Measurements from ENCODE around the gene SLC7A8. TPM values are rescaled to one million over a fixed set of nuclear protein-coding genes. Genes with fewer than 3 reads are reported as not detected.
"Not testable (repeated sequence)": the region's sequence is repeated elsewhere in the genome, so short reads cannot be mapped to it uniquely, and the experiment has no call there.

The SLC7A8 gene
- polyA plus RNA-seq, 3 donors = 75.9 to 120 (median 82.9) TPM

DNA sequence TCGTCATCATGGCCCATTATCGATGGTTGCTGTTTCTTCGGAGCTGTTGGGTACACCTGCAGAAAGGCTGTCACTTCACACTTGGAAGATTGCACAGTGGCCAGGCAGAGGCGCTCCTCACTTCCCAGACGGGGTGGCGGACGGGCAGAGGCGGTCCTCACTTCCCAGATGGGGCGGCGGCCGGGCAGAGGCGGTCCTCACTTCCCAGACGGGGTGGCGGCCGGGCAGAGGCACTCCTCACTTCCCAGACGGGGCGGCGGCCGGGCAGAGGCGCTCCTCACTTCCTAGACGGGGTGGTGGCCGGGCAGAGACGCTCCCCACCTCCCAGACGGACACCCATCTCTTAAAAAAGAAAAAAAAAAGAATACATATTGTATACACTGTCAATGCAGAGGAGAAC is 75.3 kb downstream of the SLC7A8 start:
- DNase-seq (ENCODE audit: extremely low read depth in 1 of 11, low read depth in 9 of 11, low spot score in 4 of 11) = not testable (repeated sequence)

DNA sequence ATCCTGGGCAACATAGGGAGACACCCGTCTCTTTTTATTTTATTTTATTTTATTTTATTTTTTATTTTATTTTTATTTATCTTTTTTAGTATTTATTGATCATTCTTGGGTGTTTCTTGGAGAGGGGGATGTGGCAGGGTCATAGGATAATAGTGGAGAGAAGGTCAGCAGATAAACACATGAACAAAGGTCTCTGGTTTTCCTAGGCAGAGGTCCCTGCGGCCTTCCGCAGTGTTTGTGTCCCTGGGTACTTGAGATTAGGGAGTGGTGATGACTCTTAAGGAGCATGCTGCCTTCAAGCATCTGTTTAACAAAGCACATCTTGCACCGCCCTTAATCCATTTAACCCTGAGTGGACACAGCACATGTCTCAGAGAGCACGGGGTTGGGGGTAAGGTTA is 75.8 kb downstream of the SLC7A8 start:
- DNase-seq (ENCODE audit: extremely low read depth in 1 of 11, low read depth in 9 of 11, low spot score in 4 of 11) = not testable (repeated sequence)

DNA sequence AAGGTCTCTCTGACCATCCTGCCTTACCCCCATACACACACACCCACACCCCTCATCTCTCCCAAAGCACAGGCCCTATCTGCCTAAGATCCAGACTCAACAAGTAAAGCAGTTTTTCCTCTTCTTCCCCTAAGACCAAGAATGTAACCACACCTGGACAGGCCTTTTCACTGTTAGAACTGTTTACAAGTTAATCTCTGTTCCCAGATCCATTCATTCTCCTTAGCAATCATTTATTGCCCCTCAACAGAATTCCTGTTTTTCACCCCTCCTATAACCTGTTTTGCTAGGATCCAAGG is 76.8 kb downstream of the SLC7A8 start:
- no peak for DNase-seq (ENCODE audit: extremely low read depth in 1 of 11, low read depth in 9 of 11, low spot score in 4 of 11)

DNA sequence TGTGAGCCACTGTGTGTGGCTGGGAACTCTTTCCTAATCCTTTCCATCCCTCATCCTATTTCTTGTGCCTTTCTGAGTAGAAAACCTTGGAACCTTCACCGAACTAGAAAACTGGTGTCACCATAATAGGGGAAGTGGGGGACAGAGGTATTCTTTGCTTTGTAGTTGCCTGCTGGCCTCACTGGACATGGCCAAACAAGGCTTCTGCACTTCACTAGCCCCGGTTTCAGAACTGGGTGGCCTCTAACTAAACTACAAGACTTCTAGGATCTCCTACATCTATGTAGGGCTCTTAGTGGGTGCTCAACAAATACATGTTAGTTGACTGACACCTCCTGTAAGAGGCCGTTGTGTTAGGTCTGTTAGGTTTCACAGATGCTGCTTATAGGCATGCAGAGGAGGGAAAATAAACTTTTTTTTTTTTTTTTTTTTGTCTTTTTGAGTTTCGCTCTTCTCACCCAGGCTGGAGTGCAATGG is 78.1 kb downstream of the SLC7A8 start:
- no peak for DNase-seq (ENCODE audit: extremely low read depth in 1 of 11, low read depth in 9 of 11, low spot score in 4 of 11)

DNA sequence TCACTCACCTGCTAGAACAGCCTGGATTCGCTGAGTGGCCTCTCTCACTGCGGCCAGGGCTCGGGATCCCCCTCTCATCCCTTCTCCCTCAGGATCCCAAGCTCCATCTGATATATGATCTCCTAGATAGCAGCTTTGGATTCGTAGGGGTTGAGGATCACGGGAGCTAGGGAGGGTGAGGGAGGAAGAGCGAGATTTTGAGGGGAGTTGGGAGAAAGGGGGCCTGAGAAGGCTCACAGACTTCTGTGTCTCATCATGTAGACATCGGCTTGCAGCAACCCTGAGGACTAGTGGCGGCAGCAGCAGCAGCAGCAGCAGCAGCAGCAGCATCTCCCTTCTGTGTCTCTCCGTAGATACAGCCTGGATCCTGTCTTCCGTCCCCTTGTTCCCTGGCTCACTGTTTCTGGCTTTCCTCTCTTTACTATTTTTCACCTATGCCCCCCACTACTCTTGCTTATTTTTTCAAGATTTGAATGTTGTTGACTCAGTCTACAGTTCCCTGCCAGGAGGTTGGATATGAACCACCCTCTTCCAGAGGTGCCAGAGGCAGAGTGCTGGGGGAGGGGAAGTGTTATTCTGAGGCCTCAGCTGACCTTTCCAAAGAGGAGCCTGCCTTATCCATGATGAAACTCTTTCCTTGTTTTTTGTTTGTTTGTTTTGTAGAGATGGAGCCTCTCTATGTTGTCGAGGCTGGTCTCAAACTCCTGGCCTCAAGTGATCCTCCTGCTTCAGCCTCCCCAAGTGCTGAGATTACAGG is 78.7 kb downstream of the SLC7A8 start, which contains the start of gene CIROP:
Gene CIROP, minus strand, starts transcription at position 399 of the 757 bp plus-strand sequence. Its CDS starts 69 bp downstream, at position 330.
- no peak for DNase-seq (ENCODE audit: extremely low read depth in 1 of 11, low read depth in 9 of 11, low spot score in 4 of 11)

DNA sequence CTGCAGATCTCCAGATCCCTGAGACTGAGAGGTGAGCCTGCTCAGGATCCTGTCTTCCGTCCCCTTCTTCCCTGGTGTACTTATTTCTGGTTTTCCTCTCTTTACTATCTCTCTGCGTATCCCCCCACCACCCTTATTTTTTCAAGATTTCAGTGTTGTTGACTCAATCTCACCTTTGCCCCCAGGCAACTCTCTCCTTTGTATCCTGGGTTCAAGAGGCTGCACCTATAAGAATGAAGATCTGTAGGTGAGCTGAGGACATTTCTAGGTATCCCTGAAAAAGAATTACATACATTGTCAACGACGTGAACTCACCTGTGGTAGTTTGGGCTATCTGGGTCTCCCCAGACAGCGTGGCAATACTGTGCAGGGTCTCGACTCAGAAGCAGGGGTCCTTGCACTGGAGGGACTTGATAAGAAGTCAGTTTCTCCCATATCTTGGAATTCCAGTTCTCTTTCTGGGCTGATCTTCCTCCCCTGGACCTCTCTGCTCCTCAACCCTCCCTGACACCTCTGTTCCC is 79.3 kb downstream of the SLC7A8 start:
- DNase-seq (ENCODE audit: extremely low read depth in 1 of 11, low read depth in 9 of 11, low spot score in 4 of 11) = no peak

DNA sequence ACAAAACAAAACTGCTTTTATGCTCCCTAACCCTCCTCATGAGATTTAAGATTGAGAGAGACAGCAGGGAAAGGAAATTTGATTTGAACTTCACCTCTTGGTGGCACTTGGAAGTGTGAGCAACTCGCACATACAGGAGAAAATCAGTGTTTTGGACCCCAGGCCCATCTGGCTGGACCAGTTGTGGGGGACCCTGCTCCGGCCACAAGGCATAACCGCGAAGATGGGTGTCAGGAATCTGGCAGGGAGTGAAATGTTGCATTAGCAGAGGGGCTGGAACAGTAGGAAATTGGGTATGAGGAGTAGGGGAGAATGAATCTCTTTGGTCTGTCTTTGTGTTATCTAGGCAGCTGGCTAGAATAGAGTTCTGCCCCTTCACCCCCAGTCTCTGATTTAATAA is 79.9 kb downstream of the SLC7A8 start:
- no peak for DNase-seq (ENCODE audit: extremely low read depth in 1 of 11, low read depth in 9 of 11, low spot score in 4 of 11)

DNA sequence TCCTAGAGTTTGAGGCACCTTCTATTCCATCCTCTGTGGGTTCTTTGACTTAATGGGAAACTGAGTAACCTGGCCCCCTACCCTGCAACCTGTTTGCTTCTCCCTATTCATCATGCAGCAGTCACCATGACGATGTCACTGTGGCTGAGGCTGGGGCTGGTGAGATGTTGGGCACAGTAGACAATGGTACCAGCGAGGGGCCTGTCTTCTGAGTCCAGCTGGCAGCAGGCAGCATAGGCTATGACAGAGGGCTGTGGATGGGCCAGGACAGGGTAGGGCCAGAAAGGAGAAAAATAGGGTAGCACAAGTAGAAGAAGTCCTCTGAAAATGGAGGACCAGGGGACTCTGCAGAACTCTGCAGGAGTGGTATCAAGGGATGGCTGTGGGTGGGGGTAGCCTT is 80.7 kb downstream of the SLC7A8 start:
- DNase-seq (ENCODE audit: extremely low read depth in 1 of 11, low read depth in 9 of 11, low spot score in 4 of 11) = no peak

DNA sequence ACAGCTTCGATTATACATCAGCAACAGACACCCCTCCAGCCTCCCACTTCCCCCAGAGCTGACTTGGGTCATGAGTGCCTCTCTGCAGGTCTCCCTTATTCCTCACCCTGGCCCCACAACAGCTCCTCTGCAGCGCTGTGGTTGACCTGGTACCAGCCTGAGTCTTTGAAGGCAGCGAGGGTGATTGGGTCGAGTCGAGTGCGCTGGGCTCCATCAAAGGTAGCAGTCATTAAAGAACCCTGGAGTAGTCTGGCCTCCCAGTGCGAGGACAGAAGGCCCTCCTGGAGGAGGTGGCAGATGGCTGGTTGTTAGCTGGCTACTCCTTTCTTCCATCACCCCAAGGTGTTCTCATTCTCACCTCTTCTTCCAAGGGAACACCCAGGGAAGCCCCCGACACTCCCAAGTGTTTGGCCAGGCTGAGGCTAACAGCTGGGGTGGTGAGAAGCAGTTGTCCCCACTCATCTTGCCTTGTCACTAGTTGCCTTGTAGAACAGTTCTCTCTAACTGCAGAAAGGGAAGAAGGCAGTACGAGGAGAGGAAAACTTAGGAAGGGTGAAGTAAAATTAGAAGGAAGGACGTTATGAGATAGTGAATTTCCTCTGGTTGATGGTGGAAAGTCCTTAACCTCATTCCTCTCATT is 81.4 kb downstream of the SLC7A8 start:
- no peak for DNase-seq (ENCODE audit: extremely low read depth in 1 of 11, low read depth in 9 of 11, low spot score in 4 of 11)

DNA sequence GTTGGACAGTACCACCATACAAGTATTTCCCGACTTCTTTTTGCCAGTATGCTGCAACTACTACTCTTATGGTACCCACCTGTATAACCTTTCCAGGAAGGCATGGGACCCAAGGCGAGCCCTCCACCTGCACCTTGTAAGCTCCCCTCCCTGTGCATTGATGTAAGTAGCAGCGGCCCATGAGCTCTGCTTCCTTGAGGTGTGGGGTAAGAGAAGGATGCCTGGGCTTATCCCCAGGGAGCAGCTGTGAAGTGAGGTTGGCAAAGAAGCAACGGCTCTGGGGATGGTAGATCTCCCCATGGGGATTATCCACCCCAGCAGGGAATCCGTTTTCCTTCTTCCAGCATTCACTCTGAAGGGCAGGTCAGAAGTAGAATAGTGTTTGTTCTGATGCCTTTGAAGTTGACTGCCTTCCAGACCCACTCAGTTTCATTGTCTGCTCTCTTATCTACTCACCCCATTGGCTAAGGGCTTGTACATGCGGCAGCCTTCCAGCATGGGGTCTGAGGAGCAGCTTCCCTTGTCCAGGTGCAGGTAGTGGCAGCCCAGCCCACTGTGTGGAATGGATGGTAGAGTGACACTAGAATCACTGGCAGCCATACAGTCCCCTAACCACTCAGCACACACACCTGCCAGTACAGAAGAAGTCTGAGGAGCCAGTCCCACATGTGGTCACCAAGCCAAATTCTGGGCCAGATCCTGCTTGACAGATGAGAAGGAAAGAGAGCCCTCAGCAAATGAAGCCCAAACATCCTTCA is 82.1 kb downstream of the SLC7A8 start:
- DNase-seq (ENCODE audit: extremely low read depth in 1 of 11, low read depth in 9 of 11, low spot score in 4 of 11) = no peak

DNA sequence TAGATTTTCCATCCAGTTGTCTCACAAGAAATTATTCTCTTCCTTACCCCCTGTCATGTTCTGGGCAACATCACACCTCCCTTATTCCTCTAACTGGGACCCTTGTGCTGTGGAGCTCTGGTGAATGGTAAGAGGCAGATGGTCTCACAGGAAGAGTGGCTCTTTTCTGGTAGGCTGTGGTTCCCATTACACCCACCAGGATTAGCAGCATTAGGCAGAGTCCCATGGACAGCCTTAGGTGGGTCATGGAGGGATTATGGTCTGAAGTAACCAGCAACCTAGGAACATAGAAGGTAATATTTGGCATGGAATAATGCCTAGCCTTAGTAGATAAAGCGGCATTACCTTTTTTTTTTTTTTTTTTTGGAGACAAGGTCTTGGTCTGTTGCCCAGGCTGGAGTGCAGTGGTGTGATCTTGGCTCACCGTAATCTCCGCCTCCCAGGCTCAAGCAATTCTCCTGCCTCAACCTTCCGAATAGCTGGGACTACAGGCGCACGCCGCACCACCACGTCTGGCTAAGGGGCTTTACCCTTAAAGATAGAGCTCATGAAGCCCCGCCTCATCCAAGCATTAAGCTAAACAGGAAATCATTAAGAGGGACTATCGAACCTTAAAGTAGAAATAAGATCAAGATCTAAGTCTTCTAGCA is 84.1 kb downstream of the SLC7A8 start:
- no peak for DNase-seq (ENCODE audit: extremely low read depth in 1 of 11, low read depth in 9 of 11, low spot score in 4 of 11)

DNA sequence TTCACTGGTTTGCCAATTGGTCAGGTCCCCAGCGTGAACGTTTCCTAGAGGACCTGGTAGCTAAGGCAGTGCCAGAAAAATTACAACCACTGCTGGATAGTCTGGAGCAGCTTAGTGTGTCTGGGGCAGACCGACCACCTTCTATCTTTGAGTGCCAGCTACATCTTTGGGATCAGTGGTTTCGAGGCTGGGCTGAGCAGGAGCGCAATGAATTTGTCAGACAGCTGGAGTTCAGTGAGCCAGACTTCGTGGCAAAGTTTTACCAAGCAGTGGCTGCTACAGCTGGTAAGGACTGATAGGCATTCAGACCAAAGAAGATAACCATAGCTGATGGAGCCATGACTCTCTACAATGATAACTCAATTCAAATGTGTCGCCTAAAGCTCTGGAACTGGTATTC is 85.7 kb downstream of the SLC7A8 start:
- DNase-seq (ENCODE audit: extremely low read depth in 1 of 11, low read depth in 9 of 11, low spot score in 4 of 11) = no peak

DNA sequence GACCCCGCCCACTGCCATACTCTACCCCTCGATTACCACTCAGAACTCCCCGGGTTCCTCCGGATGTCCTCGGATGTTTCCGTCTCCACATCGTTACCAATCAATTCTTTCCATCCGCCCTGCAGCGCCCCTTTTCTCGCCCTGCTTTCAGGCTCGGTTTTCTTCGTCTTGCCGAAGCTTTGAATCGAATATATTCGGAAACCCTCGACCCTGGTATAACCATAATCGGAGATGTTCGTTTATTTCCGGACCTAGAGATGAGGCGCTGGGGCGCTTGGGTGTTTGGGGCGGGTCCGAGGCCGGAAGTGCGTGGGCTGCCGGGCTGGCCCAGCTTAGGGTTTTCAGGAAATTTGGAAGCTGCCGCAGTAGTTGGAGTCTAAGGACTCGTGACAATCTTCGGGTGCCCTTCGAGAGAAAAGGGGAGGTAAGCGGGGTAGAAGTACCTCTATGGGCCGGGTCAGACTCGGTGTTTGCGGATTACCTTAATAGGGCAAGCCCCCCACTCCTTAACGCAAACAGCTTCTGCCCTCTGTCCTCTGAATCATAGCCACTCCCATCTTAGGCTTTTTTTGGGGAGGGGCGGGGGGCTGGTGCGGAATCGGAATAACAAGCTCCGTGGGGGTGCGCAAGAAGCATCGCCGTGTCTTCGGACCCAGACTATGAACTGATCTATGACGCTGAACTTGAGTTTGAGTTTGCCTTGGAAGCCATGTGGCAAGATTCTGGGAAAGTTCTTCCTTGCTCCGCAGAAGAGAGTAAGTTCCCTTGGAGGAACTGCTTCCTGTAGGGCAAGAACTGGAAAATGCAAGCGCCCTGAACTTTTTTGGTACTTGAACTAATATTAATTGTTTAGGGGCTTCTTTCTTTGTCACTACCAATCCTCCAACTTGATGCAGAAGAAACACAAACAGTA is 88.0 kb downstream of the SLC7A8 start, which contains the start of gene C14orf119:
Gene C14orf119, plus strand, starts transcription at position 310 of the 913 bp plus-strand sequence. CDS start 2,154 bp downstream, outside the sequence.
- peak; percentile 98 to 100 (median 100) for DNase-seq (ENCODE audit: extremely low read depth in 1 of 11, low read depth in 9 of 11, low spot score in 4 of 11)

DNA sequence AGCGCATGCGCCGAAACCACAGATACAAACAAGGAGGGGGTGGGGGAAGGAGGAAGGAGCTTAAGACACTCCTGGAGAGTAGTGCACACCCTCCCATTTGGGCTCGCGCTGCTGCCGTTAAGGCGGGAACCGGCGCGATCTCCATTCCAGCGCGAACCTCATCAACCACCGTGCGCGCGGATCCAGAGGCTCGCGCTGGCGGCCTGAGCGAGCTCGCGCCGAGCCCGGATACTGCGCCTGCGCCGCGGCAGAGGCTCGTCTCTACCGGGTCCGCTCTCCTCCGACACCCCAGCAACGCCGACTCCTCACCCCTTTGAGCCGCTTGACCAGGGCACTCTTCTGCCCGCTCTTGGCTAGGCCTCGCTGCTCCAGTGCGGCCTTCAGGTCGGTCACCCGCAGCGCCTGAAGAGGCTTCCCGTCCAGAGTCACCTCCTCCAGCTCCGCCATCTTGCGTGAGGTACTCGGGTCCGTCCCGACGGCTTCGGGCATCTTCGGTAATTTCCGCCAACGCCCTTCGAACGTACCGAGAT is 88.7 kb downstream of the SLC7A8 start, which contains the start of gene ACIN1:
Gene ACIN1, minus strand, starts transcription at position 471 of the 530 bp plus-strand sequence. Its CDS starts 24 bp downstream, at position 447.
- DNase-seq (ENCODE audit: extremely low read depth in 1 of 11, low read depth in 9 of 11, low spot score in 4 of 11) = peak in 10 of 11 donors; percentile 74 to 89 (median 81)

DNA sequence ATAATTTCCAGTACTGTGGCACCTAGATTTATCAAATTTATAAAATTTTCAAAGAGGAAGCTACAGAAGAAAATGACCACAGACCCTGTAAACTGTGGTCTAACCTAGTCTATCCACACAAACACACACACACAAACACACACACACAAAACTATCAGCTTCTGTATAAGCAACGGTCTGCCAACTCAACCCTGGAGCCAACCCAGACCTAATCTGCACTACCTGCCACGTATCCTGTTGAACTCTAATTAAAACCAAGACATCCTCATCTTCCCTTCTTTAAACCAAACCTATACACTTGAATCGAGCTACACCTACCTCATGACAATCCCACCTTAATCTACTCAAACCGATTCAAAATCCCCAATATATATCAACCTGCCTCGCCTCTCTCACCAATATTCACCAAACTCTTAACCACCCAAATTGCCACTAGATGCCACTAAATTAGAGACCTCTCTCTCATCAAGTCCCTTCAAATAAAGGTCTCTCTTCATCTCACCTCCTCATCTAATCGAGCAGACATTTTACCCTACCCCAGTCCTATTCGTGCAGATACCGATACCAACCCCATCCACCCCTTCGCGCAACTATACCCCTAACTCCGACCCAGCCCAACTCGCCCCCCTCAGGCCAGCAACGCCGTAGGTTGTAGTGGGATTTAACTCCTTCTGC is 89.3 kb downstream of the SLC7A8 start:
- no peak for DNase-seq (ENCODE audit: extremely low read depth in 1 of 11, low read depth in 9 of 11, low spot score in 4 of 11)

DNA sequence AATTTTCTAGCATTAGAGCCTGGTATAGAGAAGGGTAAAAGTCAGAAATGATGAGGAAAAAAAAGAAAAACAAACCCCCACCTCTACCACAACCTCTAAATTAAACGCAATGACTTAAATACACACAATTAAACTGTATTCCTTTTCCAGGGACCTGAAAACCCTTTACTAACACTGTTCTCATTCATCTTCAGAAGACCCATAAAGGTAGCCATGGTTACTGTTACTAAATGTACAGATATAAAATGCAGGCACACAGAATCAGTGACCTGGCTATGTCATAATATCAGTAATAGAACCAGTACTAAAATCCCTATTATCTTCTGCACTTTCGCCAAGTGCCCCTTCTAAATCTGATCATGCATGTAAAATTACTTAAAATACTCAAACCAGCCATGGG is 89.9 kb downstream of the SLC7A8 start:
- DNase-seq (ENCODE audit: extremely low read depth in 1 of 11, low read depth in 9 of 11, low spot score in 4 of 11) = no peak

DNA sequence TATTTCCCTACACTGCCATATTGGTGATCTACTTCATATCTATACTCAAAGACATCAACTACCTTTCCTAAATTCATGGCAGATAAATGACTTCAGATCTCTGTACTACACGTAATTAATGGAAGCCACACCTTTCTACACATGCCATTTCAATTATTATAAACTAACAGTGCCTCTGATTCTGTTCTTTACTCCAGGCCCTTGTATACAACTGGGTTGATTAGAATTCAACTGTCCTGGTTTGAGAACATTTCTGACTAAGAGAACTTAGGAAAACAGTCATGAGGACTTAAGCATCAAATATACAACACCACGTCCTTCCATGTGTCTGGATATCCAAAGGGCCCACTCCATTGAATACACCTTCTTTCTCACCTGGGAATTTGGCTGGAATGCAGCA is 90.4 kb downstream of the SLC7A8 start:
- DNase-seq (ENCODE audit: extremely low read depth in 1 of 11, low read depth in 9 of 11, low spot score in 4 of 11) = no peak

Data from renal cortex interstitium (tissue), 11 donors.